ENCODE results near the gene EXPH5.
A peak's percentile ranks its signal among the peaks of the same experiment; 100 is the strongest.

Gene EXPH5

DNA sequence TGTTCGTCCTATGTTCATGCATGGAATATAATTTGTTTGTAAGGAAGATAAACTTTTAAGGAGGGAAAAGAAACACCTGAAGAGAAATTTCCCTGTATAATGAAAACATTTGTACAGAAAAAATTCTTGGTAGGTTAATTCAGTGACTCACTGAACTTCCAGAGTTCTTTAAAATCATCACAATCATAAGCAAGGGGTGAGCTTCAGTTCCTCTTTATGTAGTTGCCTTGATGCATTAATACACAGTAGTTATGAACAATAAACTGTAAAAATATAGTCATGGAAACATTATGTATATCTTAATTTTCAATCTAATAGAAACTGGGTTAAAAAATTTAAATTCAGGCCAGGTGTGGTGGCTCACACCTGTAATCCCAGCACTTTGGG, 125.1 kb downstream of the EXPH5 start (continued):
- TF ChIP-seq SNAI2 (CRISPR knock-in tag; IDR thresholded peaks at IDR 0.05) (no peak), CSDC2 (CRISPR knock-in tag; IDR thresholded peaks at IDR 0.05) (no peak), ZFP30 (CRISPR knock-in tag; IDR thresholded peaks at IDR 0.05) (no peak), TCF4 (CRISPR knock-in tag; IDR thresholded peaks at IDR 0.05; ENCODE audit: borderline replicate concordance) (no peak), PPARA (CRISPR knock-in tag; IDR thresholded peaks at IDR 0.05; ENCODE audit: borderline replicate concordance) (no peak)

DNA sequence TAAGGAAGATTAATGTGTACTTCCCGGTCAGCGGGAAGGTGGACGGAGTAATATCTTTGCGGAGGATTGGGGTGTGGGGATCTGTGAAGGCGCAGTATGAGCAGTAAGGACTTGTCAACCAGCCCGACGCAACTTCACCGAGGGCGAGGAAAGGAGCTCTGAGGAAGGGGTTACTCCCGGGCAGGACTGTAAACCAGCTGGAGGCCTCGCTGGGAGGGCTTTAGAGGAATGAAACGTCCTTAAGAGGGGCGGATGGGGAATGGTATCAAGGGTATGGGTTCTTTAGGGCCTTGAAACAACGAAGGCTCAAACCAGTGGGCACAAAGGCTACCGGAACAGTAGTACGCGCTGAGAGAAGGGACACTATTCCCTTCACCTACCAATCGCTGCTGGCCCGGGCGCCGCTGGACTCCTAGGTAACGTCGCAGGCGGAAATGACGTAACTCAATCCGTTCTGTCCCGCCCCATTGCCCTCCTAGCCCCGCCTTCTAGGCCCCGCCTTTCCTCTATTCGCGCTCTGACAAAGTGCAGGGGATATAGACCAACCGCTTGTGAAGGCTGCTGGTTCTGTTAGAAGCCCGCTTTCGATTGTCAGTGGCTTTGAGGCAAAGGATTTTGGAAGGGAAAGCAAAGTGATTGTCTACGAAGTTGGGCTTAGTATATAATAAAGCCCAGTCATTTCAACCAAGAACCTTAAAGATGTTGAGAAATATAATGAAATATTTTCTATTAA, 126.3 kb downstream of the EXPH5 start, which contains the start of gene C11orf65:
TSS of gene C11orf65 (minus strand) at position 439 of the 733 bp plus-strand sequence. CDS start 5,970 bp downstream, outside the sequence.
- peak; percentile 99 for ATAC-seq
- TF ChIP-seq ZFP3 (CRISPR knock-in tag; IDR thresholded peaks at IDR 0.05) (peak; percentile 33; the same call in 1 of the 2 replicates), GLIS3 (CRISPR knock-in tag; IDR thresholded peaks at IDR 0.05) (0 out of 2 replicates have a peak, but pooled peaks have one; percentile 35), ZFP30 (CRISPR knock-in tag; IDR thresholded peaks at IDR 0.05) (no peak)
- TF ChIP-seq, protein P1, sequence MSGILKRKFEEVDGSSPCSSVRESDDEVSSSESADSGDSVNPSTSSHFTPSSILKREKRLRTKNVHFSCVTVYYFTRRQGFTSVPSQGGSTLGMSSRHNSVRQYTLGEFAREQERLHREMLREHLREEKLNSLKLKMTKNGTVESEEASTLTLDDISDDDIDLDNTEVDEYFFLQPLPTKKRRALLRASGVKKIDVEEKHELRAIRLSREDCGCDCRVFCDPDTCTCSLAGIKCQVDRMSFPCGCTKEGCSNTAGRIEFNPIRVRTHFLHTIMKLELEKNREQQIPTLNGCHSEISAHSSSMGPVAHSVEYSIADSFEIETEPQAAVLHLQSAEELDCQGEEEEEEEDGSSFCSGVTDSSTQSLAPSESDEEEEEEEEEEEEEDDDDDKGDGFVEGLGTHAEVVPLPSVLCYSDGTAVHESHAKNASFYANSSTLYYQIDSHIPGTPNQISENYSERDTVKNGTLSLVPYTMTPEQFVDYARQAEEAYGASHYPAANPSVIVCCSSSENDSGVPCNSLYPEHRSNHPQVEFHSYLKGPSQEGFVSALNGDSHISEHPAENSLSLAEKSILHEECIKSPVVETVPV (CRISPR knock-in tag; IDR thresholded peaks at IDR 0.05): no peak
- TF ChIP-seq, protein P2, sequence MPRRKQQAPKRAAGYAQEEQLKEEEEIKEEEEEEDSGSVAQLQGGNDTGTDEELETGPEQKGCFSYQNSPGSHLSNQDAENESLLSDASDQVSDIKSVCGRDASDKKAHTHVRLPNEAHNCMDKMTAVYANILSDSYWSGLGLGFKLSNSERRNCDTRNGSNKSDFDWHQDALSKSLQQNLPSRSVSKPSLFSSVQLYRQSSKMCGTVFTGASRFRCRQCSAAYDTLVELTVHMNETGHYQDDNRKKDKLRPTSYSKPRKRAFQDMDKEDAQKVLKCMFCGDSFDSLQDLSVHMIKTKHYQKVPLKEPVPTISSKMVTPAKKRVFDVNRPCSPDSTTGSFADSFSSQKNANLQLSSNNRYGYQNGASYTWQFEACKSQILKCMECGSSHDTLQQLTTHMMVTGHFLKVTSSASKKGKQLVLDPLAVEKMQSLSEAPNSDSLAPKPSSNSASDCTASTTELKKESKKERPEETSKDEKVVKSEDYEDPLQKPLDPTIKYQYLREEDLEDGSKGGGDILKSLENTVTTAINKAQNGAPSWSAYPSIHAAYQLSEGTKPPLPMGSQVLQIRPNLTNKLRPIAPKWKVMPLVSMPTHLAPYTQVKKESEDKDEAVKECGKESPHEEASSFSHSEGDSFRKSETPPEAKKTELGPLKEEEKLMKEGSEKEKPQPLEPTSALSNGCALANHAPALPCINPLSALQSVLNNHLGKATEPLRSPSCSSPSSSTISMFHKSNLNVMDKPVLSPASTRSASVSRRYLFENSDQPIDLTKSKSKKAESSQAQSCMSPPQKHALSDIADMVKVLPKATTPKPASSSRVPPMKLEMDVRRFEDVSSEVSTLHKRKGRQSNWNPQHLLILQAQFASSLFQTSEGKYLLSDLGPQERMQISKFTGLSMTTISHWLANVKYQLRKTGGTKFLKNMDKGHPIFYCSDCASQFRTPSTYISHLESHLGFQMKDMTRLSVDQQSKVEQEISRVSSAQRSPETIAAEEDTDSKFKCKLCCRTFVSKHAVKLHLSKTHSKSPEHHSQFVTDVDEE (CRISPR knock-in tag; IDR thresholded peaks at IDR 0.05): 0 out of 2 replicates have a peak, but pooled peaks have one; percentile 65

DNA sequence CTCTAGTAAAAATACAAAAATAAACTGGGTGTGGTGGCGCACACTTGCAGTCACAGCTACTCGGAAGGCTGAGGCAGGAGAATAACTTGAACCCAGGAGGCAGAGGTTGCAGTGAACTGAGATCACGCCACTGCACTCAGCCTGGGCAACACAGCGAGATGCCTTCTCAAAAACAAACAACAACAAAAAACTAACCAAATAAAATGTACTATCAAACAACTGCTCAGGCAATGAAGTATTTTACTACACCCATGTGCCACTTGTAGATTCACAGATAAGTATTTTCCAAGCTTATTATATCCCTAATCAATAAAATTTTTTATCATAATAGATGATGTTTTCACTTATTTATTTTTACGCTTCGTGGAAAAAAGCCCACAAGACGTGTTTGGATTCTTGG, 127.2 kb downstream of the EXPH5 start:
- ATAC-seq: no peak
- TF ChIP-seq ZFP30 (CRISPR knock-in tag; IDR thresholded peaks at IDR 0.05) (no peak), TCF4 (CRISPR knock-in tag; IDR thresholded peaks at IDR 0.05; ENCODE audit: borderline replicate concordance) (no peak), SNAI2 (CRISPR knock-in tag; IDR thresholded peaks at IDR 0.05) (no peak), RARB (CRISPR knock-in tag; IDR thresholded peaks at IDR 0.05) (no peak), ZNF8 (CRISPR knock-in tag; IDR thresholded peaks at IDR 0.05) (no peak), ZNF565 (CRISPR knock-in tag; conservative IDR thresholded peaks at IDR 0.05; ENCODE audit: low read depth) (no peak), CSDC2 (CRISPR knock-in tag; IDR thresholded peaks at IDR 0.05) (no peak), GLIS3 (CRISPR knock-in tag; IDR thresholded peaks at IDR 0.05) (no peak), PPARA (CRISPR knock-in tag; IDR thresholded peaks at IDR 0.05; ENCODE audit: borderline replicate concordance) (no peak), BACH2 (CRISPR knock-in tag; IDR thresholded peaks at IDR 0.05; ENCODE audit: borderline replicate concordance) (no peak), OSR1 (CRISPR knock-in tag; IDR thresholded peaks at IDR 0.05) (no peak), ARNTL (CRISPR knock-in tag; IDR thresholded peaks at IDR 0.05; ENCODE audit: borderline replicate concordance, low read depth) (no peak)
- TF ChIP-seq, protein P1 (CRISPR knock-in tag; IDR thresholded peaks at IDR 0.05): no peak
- TF ChIP-seq, protein P2 (CRISPR knock-in tag; IDR thresholded peaks at IDR 0.05): no peak
